OCI-M2 (cell line): Measurements from ENCODE around the gene PRDM15.

ENCODE experiments used
- DNase-seq: peaks from one replicate; lab custom pipeline; 2025; ENCODE audit not compliant: unreplicated experiment; lab: John Stamatoyannopoulos, UW

Gene PRDM15

GRCh38 chr21:41752231-41752681 is 126.9 kb downstream of the PRDM15 start:
- DNase-seq, result no peak

DNA sequence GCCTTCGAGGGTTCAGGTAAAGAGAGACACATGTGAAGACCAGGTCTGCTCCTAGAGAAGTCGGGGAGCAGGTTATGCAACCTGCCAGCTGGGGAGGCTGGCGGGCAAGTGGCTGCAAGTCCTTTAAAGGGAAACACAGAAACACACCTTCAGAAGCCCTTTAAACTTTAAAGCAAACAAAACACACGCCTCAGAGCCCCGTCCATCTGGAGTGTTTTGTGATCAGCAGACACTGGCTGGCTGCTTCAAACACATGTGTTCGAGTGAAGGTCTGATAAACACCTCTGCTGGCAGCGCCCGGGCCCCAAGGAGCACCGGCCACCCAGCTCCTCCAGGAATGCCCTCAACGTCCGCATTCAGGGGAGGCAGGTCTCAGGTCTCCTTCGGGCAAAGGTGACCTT is 127.5 kb downstream of the PRDM15 start:
- DNase-seq, result no peak

DNA sequence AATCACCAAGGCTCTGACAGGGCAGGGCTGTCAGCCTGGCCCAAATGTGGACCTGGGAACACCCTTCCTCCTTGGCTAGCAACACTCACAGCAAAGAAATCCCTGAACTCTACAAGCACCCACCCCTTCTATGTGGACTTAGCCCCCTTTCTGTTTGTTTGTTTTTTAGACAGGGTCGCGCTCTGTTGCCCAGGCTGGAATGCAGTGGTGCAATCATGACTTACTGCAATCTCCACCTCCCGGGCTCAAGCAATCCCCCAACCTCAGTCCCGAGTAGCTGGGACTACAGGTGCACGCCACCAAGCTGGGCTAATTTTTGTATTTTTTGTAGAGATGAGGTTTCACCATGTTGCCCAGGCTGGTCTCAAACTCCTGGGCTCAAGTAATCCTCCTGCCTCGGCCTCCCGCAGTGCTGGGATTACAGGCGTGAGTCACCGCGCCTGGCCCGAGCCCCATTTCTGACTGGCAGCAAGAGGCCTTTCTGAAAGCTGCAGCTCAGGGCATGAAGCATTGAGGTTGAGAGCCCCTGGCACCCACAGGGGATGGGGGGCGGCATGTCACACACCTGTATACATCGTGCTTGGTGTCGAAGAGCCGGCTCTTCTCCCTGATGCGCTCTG is 128.5 kb downstream of the PRDM15 start:
- no peak for DNase-seq

- no peak for DNase-seq
Observed at GRCh38 chr21:41750051-41750450, 129.1 kb downstream of the PRDM15 start.

GRCh38 chr21:41749286-41749685 is 129.9 kb downstream of the PRDM15 start:
- DNase-seq, result no peak
